A673 (cell line): Measurements from ENCODE around the gene HOXA9.

Experiments
- EZH2 ChIP-seq: fragments of 200-600 bp; sonication (generic); IDR thresholded peaks from 2 replicates; pipeline ENCODE4 v1.6.1; 2017; ENCODE audit warnings: borderline replicate concordance, low read depth, mild to moderate bottlenecking, mixed read lengths, antibody characterized with exemption, low read length; ENCODE audit not compliant: poor library complexity, severe bottlenecking
- TF ChIP-seq, protein P1 (sequence below): fragments of 300-800, 200-600 bp; sonication (generic); conservative IDR thresholded peaks from 2 replicates; pipeline ENCODE4 v1.5.1; 2017; ENCODE audit warnings: low read depth, mild to moderate bottlenecking, antibody characterized with exemption, low read length, moderate library complexity, mixed read lengths

DNA sequence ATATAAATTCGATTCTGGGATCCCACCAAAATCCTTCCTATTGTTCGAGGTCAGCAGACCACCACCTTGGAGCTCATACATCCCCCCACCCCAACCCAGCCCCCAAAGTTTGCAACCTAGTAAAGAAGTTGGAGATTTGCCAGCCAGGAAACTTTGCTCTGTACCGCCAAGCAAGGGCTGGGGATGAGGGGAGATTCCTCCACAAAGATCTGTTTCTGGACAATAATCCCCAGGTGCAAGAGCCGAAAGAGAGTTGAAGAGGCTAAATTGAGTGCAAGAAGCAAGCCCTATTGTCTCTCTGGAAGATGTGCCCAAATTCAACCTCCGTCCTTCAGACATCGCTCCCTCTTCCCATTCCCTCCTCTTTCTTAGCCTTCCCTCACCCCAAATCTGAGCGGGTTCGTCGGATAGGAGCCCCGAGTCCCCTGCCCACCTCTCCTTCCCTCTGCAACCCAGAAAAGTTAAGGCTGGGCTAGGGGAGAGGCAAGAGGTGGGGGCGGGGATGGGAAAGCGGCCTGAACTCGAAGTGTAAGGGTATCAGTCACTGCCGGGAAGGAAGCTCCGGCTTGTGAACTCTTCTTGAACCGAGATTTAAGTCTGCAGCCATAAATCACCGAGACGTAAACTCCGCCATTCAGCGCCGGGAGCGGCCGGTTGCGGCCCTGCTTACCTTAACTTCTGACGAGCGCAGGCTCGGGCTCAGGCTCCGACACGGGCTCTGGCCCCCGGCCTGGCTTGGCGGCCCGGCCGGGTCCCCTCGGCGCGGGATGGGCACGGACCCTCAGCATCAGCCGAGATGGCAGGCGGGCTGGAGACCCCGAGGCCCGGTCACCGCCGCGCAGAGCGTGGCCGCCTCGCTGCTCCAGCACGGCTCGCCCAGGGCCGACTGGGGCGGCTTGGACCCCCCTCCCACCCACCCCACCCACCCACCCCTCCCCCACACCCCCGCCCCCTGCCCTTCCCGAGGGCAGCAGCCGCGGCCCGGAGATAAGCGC, 52.1 kb downstream of the HOXA9 start:
- TF ChIP-seq, protein P1, sequence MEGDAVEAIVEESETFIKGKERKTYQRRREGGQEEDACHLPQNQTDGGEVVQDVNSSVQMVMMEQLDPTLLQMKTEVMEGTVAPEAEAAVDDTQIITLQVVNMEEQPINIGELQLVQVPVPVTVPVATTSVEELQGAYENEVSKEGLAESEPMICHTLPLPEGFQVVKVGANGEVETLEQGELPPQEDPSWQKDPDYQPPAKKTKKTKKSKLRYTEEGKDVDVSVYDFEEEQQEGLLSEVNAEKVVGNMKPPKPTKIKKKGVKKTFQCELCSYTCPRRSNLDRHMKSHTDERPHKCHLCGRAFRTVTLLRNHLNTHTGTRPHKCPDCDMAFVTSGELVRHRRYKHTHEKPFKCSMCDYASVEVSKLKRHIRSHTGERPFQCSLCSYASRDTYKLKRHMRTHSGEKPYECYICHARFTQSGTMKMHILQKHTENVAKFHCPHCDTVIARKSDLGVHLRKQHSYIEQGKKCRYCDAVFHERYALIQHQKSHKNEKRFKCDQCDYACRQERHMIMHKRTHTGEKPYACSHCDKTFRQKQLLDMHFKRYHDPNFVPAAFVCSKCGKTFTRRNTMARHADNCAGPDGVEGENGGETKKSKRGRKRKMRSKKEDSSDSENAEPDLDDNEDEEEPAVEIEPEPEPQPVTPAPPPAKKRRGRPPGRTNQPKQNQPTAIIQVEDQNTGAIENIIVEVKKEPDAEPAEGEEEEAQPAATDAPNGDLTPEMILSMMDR, result no peak
- TF ChIP-seq EZH2, result peak; percentile 97
